Measurements from ENCODE around the gene ACP7. TPM values are rescaled to one million over a fixed set of nuclear protein-coding genes. Genes with fewer than 3 reads are reported as not detected.
"Not testable (repeated sequence)": the region's sequence is repeated elsewhere in the genome, so short reads cannot be mapped to it uniquely, and the experiment has no call there.

The ACP7 gene
- total and polyA plus RNA-seq, 2 experiments from 2014 or later: 0.27 to 0.45 TPM

- TF ChIP-seq EZH2 (IDR thresholded peaks at IDR 0.05; ENCODE audit: low read depth, unreplicated experiment): no peak
Observed at GRCh38 chr19:39087907-39088686, 3.9 kb downstream of the ACP7 start (continued).

- not testable (repeated sequence) for H3K36me3 Mint-ChIP-seq (ENCODE audit: low read depth); H3K27ac ChIP-seq (ENCODE audit: low read depth); H3K9me3 Mint-ChIP-seq; H3K27ac Mint-ChIP-seq; H3K79me2 ChIP-seq (replicated peaks; ENCODE audit: insufficient read depth); H3K4me3 Mint-ChIP-seq; H3K36me3 ChIP-seq (ENCODE audit: insufficient read depth); ATAC-seq; H3K9me2 ChIP-seq (ENCODE audit: insufficient read depth); H3K4me2 ChIP-seq; H3K4me3 ChIP-seq; H3K4me1 ChIP-seq (ENCODE audit: insufficient read depth); H4K20me1 ChIP-seq (replicated peaks; ENCODE audit: insufficient read depth); H3F3A ChIP-seq (replicated peaks; ENCODE audit: low read depth); DNase-seq (ENCODE audit: low spot score); H2AFZ ChIP-seq; H3K4me1 Mint-ChIP-seq
- peaks cover 13% of the 10 kb centered on the region for H3K27me3 ChIP-seq (ENCODE audit: insufficient read depth)
- H3K27me3 Mint-ChIP-seq (ENCODE audit: insufficient read depth, low read depth, poor library complexity): peaks cover 20% of the 10 kb centered on the region
Observed at GRCh38 chr19:39090016-39090415, 5.8 kb downstream of the ACP7 start.

DNA sequence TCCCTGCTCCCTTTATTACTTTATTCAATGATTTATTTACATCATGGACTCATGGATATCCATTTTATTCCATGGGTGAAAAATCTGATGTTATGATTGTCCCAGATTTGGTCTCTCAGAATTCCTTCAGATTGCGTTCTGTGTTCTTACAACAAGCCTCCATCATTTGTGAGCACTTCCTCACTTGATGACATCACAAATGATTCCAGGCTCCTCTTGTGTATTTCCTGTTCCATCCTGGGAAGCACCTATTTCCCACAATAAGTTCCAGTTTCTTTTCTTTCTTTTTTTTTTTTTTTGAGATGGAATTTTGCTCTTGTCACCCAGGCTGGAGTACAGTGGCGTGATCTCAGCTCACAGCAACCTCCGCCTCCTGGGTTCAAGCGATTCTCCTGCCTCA is 6.7 kb downstream of the ACP7 start:
- ATAC-seq (no peak), DNase-seq (ENCODE audit: low spot score) (no peak)
- Mint-ChIP-seq H3K4me1 (no peaks in the 10 kb centered on the region), H3K9me3 (peaks cover 3% of the 10 kb centered on the region), H3K36me3 (ENCODE audit: low read depth) (no peaks in the 10 kb centered on the region; the same call in 2 of the 3 replicates), H3K4me3 (no peak overlapping the region), H3K27ac (no peak overlapping the region), H3K27me3 (ENCODE audit: insufficient read depth, low read depth, poor library complexity) (peaks cover 12% of the 10 kb centered on the region)
- TF ChIP-seq EZH2 (IDR thresholded peaks at IDR 0.05; ENCODE audit: low read depth, unreplicated experiment): no peak
- TF ChIP-seq JUNB (IDR thresholded peaks at IDR 0.05; ENCODE audit: unreplicated experiment): no peak
- no peak for TF ChIP-seq ZNF114 (CRISPR knock-in tag; IDR thresholded peaks at IDR 0.05)
- H3K9me2 ChIP-seq (ENCODE audit: insufficient read depth): no peaks in the 10 kb centered on the region
- H4K20me1 ChIP-seq (replicated peaks; ENCODE audit: insufficient read depth): no peaks in the 10 kb centered on the region
- no peak overlapping the region for H2AFZ ChIP-seq
- peaks cover 4% of the 10 kb centered on the region for H3K27me3 ChIP-seq (ENCODE audit: insufficient read depth)
- no peaks in the 10 kb centered on the region for H3K79me2 ChIP-seq (replicated peaks; ENCODE audit: insufficient read depth)
- no peaks in the 10 kb centered on the region for H3K36me3 ChIP-seq (ENCODE audit: insufficient read depth)
- H3K4me3 ChIP-seq: no peak overlapping the region
- H3K27ac ChIP-seq (ENCODE audit: low read depth): no peak overlapping the region
- no peaks in the 10 kb centered on the region for H3F3A ChIP-seq (replicated peaks; ENCODE audit: low read depth)
- H3K4me2 ChIP-seq: no peak overlapping the region
- no peaks in the 10 kb centered on the region for H3K4me1 ChIP-seq (ENCODE audit: insufficient read depth)

- peaks cover 29% of the 10 kb centered on the region for H3K27me3 Mint-ChIP-seq (ENCODE audit: insufficient read depth, low read depth, poor library complexity)
- peaks cover 24% of the 10 kb centered on the region for H3K27me3 ChIP-seq (ENCODE audit: insufficient read depth)
- not testable (repeated sequence) for H3K9me2 ChIP-seq (ENCODE audit: insufficient read depth); H3K27ac ChIP-seq (ENCODE audit: low read depth); H2AFZ ChIP-seq; ATAC-seq; H3K36me3 Mint-ChIP-seq (ENCODE audit: low read depth); H3K4me3 Mint-ChIP-seq; H3K4me3 ChIP-seq; H3K4me1 ChIP-seq (ENCODE audit: insufficient read depth); H3K36me3 ChIP-seq (ENCODE audit: insufficient read depth); DNase-seq (ENCODE audit: low spot score); H4K20me1 ChIP-seq (replicated peaks; ENCODE audit: insufficient read depth); H3K27ac Mint-ChIP-seq; H3K4me2 ChIP-seq; H3K79me2 ChIP-seq (replicated peaks; ENCODE audit: insufficient read depth); H3F3A ChIP-seq (replicated peaks; ENCODE audit: low read depth); H3K4me1 Mint-ChIP-seq; H3K9me3 Mint-ChIP-seq
Observed at GRCh38 chr19:39095799-39096540, 11.8 kb downstream of the ACP7 start.
